Activated naive CD4-positive, alpha-beta T cell treated with anti-CD3 and anti-CD28 coated beads, Interleukin-2, amount 50 U/mL, for 72 hours (primary cell): ENCODE results near the gene DNMT1. TPM values are rescaled to one million over a fixed set of nuclear protein-coding genes. Genes with fewer than 3 reads are reported as not detected.

Source experiments
- ATAC-seq, 2 donors: fragments of 150-1000 bp; cut with Tn5 transposase; 2 replicates each; pipeline ENCODE4 v1.10.0; 2021; ENCODE audit warnings: mild to moderate bottlenecking in 2 of 2, moderate library complexity in 2 of 2
- DNase-seq, 2 donors: peaks; one replicate each; pipeline ENCODE4 v3.0.0; 2021 to 2022; ENCODE audit warnings: low spot score in 2 of 2
- H3K27ac Mint-ChIP-seq, 2 donors: one replicate each; pipeline ENCODE4 v1.8.0; 2022; ENCODE audit warnings: mild to moderate bottlenecking in 2 of 2, mixed read lengths in 2 of 2
- H3K36me3 Mint-ChIP-seq, 2 donors: one replicate each; pipeline ENCODE4 v1.8.0; 2022; ENCODE audit warnings: mixed read lengths in 2 of 2
- H3K9me3 Mint-ChIP-seq, 2 donors: one replicate each; pipeline ENCODE4 v1.8.0; 2022; ENCODE audit warnings: mixed read lengths in 2 of 2
- total RNA-seq, 2 donors: library from RNA; stranded (reverse); gene quantifications; one replicate each; pipeline ENCODE4 v1.2.3, GENCODE V29; 2022

The DNMT1 gene
- total RNA-seq, 2 donors from 2014 or later: 416 to 456 TPM

- Mint-ChIP-seq H3K27ac (peak overlapping the region; percentile 85 to 91), H3K36me3 (peaks cover 11 to 28% of the 10 kb centered on the region in 2 donors), H3K9me3 (no peaks in the 10 kb centered on the region)
- DNase-seq (peak in 1 of 2 donors; percentile 12), ATAC-seq (no peak)
These were observed 78.5 kb downstream of the DNMT1 start for GRCh38 chr19:10116085-10116865.

- DNase-seq: no peak
- Mint-ChIP-seq H3K27ac (peak overlapping the region; percentile 85 to 92), H3K9me3 (no peaks in the 10 kb centered on the region), H3K36me3 (peaks cover 15 to 33% of the 10 kb centered on the region in 2 donors)
- no peak for ATAC-seq
These were observed 79.2 kb downstream of the DNMT1 start for GRCh38 chr19:10115392-10116084.

GRCh38 chr19:10114651-10115391 is 79.9 kb downstream of the DNMT1 start:
- no peaks in the 10 kb centered on the region for H3K9me3 Mint-ChIP-seq
- ATAC-seq (no peak), DNase-seq (no peak)
- H3K36me3 Mint-ChIP-seq: peaks cover 19 to 38% of the 10 kb centered on the region in 2 donors
- peak overlapping the region; percentile 85 to 92 for H3K27ac Mint-ChIP-seq

DNA sequence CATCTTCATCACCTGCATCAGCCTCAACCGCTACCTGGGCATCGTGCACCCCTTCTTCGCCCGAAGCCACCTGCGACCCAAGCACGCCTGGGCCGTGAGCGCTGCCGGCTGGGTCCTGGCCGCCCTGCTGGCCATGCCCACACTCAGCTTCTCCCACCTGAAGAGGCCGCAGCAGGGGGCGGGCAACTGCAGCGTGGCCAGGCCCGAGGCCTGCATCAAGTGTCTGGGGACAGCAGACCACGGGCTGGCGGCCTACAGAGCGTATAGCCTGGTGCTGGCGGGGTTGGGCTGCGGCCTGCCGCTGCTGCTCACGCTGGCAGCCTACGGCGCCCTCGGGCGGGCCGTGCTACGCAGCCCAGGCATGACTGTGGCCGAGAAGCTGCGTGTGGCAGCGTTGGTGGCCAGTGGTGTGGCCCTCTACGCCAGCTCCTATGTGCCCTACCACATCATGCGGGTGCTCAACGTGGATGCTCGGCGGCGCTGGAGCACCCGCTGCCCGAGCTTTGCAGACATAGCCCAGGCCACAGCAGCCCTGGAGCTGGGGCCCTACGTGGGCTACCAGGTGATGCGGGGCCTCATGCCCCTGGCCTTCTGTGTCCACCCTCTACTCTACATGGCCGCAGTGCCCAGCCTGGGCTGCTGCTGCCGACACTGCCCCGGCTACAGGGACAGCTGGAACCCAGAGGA is 80.6 kb downstream of the DNMT1 start:
- Mint-ChIP-seq H3K9me3 (no peaks in the 10 kb centered on the region), H3K36me3 (peaks cover 20 to 38% of the 10 kb centered on the region in 2 donors), H3K27ac (peak overlapping the region; percentile 85 to 92)
- no peak for ATAC-seq
- no peak for DNase-seq

GRCh38 chr19:10113592-10113963 is 81.2 kb downstream of the DNMT1 start:
- ATAC-seq (no peak), DNase-seq (no peak)
- H3K27ac Mint-ChIP-seq: peak overlapping the region in 1 of 2 donors; percentile 85
- H3K9me3 Mint-ChIP-seq: no peaks in the 10 kb centered on the region
- peaks cover 18 to 36% of the 10 kb centered on the region in 2 donors for H3K36me3 Mint-ChIP-seq

DNA sequence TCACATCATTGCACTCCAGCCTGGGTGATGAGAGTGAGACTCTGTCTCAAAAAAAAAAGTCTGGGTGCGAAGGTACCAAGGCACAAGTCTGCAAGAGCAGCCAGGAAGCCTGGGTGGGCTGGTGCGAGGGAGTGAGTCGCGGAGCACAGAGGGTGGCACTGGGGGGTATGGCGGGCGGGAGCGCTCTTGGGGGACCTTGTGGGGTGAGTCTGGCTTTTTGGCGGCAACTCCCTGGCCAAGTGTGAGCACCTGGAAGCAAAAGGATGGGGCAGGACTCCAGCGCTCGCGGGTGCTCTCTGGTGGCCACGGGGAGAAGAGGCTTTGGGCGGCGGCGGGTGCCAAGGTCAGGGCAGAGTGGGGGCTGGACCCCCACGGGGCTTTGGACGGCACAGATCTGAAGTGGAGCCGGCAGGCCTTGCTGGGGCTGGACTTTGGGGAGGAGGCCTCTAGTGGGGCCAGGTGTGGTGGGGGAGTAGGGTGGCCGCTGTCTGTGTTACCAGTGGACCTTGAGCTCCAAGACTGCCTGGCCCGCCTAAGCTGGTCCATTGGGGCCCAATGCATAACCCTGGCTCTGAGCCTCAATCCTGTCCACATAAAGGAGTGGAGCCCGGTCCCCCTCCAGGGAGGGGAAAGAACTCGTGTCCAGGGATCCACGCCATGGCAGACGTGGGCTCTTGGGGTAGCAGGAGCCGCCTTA is 81.7 kb downstream of the DNMT1 start:
- Mint-ChIP-seq H3K36me3 (peaks cover 18 to 40% of the 10 kb centered on the region in 2 donors), H3K9me3 (no peaks in the 10 kb centered on the region), H3K27ac (peak overlapping the region; percentile 85 to 92)
- DNase-seq (peak; percentile 65 to 73), ATAC-seq (peak; percentile 33 to 37)

DNA sequence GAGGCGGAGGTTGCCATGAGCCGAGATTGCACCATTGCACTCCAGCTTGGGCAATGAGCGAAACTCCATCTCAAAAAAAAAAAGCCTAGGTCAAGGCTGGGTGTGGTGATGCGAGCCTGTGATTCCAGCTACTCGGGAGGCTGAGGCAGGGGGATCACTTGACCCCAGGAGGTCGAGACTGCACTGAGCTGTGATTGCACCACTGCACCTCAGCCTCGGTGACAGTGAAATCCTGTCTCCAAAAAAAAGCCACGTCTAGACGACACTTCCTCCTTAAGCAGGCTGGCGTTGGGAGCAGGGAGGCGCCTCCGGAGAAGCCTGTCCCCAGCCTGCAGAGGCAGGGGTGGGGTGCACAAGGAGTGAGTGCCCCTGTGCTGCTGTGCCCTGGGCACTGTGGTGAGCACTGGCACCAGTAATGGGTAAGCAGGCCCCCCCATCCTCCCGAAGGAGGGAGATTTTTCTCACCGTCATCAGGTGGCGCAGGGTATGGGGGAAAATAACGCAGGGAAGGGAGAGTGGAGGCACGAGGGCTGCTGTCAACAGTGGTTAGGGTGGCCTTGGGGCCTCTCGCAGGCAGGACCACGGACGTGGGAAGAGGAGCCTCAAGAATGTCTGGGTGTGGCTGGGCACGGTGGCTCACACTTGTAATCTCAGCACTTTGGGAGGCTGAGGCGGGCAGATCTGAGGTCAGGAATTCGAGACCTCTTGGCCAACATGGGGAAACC is 82.6 kb downstream of the DNMT1 start:
- peaks cover 25 to 48% of the 10 kb centered on the region in 2 donors for H3K36me3 Mint-ChIP-seq
- ATAC-seq: peak; percentile 31 to 77

DNA sequence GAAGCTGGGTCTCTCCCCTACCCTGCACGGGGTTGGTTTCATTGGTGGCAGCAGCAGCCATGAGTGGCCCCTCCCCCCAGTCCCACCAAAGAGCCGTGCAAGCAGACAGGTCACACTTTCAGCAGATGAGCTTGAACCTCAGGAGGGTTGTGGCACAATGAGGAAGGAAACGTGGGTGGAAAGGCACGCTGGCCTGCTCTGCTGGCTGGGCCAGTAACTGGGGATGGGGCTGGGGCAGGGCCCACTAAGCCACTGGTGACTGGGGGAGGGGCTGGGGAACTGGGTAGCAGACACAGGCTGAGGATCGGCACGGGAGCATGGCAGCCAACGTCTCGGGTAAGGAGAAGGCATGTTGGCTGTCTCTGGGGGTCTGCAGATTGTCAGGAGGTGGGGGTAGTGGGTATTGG is 83.3 kb downstream of the DNMT1 start, which contains the start of gene P2RY11:
P2RY11 (plus strand) TSS at position 289 of the 407 bp plus-strand sequence; CDS start at position 318, 29 bp downstream.
- peak; percentile 12 to 33 for ATAC-seq
- Mint-ChIP-seq H3K27ac (peak within 1 kb of the TSS; percentile 85 to 92), H3K36me3 (peaks cover 33 to 56% of the 10 kb centered on the region in 2 donors), H3K9me3 (no peaks in the 10 kb centered on the region)
- peak in 1 of 2 donors; percentile 70 for DNase-seq

More for the DNA sequence above, 82.6 kb downstream of the DNMT1 start:
- H3K9me3 Mint-ChIP-seq: no peaks in the 10 kb centered on the region
- H3K27ac Mint-ChIP-seq: peak overlapping the region; percentile 85 to 92
- DNase-seq: peak in 1 of 2 donors; percentile 82

GRCh38 chr19:10110972-10111317 is 83.8 kb downstream of the DNMT1 start:
- H3K36me3 Mint-ChIP-seq: peaks cover 33 to 56% of the 10 kb centered on the region in 2 donors
- ATAC-seq (no peak), DNase-seq (no peak)
- no peaks in the 10 kb centered on the region for H3K9me3 Mint-ChIP-seq
- peak overlapping the region; percentile 85 to 92 for H3K27ac Mint-ChIP-seq

DNA sequence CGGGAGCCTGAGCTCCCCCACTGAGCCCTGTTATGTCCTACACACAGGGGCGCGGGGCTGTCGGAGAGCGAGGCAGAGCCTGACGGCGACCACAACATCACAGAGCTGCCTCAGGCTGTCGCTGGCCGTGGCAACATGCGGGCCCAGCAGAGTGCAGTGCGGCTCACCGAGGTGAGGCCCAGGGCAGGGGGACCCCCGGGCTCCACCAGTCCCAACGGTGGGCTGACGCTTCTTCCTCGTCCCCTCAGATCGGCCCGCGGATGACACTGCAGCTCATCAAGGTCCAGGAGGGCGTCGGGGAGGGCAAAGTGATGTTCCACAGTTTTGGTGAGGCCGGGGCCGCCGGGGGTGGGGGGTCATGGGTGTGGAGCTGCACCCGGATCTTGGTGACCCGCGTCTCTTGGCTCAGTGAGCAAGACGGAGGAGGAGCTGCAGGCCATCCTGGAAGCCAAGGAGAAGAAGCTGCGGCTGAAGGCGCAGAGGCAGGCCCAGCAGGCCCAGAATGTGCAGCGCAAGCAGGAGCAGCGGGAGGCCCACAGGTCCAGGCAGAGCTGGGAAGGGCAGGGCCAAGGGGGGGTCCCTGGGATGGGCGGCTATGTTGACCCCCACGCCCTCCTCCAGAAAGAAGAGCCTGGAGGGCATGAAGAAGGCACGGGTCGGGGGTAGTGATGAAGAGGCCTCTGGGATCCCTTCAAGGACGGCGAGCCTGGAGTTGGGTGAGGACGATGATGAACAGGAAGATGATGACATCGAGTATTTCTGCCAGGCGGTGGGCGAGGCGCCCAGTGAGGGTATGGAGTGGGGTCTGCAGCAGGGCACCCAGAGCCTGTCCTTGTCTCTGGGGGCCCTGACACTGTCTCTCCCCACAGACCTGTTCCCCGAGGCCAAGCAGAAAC is 84.4 kb downstream of the DNMT1 start:
- ATAC-seq (no peak), DNase-seq (no peak)
- Mint-ChIP-seq H3K27ac (peak overlapping the region; percentile 85 to 93), H3K9me3 (no peaks in the 10 kb centered on the region), H3K36me3 (peaks cover 33 to 56% of the 10 kb centered on the region in 2 donors)

DNA sequence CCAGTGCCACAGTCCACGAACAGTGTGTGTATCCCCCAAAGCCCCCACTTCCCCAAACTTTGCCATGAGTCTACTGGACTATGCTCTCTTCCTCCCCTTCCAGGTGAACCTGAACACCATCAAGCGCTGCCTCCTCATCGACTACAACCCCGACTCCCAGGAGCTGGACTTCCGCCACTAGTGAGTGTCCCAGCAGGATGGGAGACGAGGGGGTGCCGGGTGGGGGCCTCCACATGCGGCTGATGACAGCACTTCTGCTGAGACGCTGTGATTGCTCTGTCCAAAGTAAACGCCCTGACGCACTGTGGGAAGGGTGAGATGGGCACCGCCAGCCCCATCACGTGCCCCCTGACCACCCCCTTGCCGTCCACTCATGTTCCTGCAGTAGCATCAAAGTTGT is 85.2 kb downstream of the DNMT1 start:
- H3K27ac Mint-ChIP-seq: peak overlapping the region; percentile 85 to 93
- H3K36me3 Mint-ChIP-seq: peaks cover 33 to 56% of the 10 kb centered on the region in 2 donors
- ATAC-seq (no peak), DNase-seq (no peak)
- no peaks in the 10 kb centered on the region for H3K9me3 Mint-ChIP-seq

DNA sequence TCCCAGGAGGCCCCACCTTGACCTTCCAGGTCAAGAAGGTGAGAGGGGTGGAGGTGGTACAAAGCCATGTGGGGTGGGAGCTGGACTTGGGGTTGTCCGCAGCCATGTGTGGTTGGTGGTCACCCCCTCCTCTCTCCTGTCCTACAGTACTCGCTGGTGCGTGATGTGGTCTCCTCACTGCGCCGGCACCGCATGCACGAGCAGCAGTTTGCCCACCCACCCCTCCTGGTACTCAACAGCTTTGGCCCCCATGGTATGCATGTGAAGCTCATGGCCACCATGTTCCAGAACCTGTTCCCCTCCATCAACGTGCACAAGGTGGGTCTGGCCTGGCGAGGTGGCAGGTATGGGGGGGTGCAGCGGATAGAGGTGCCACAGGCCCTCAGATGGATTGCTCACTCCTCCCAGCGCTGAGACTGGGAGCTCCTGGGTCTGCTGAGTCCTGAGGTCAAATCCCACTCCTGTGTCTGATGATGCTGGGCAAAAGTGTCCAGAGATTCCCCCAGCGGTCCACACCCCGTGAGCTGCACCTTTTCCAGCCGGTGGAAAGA is 86.9 kb downstream of the DNMT1 start:
- H3K9me3 Mint-ChIP-seq: no peaks in the 10 kb centered on the region
- H3K36me3 Mint-ChIP-seq: peaks cover 33 to 54% of the 10 kb centered on the region in 2 donors
- no peak for DNase-seq
- no peak for ATAC-seq
- H3K27ac Mint-ChIP-seq: peak overlapping the region; percentile 98 to 99

GRCh38 chr19:10107254-10107653 is 87.5 kb downstream of the DNMT1 start:
- no peak for DNase-seq
- no peak for ATAC-seq
- peak overlapping the region; percentile 98 to 99 for H3K27ac Mint-ChIP-seq
- H3K36me3 Mint-ChIP-seq: peaks cover 33 to 49% of the 10 kb centered on the region in 2 donors
- no peaks in the 10 kb centered on the region for H3K9me3 Mint-ChIP-seq
